ENCODE results near the gene LNPEP. TPM values are rescaled to one million over a fixed set of nuclear protein-coding genes. Genes with fewer than 3 reads are reported as not detected.

The LNPEP gene
- polyA plus RNA-seq (2013, experiment 1 of 4), result 7.2 TPM
- polyA plus RNA-seq (2013, experiment 2 of 4), result 7.2 TPM
- polyA plus RNA-seq (2013, experiment 3 of 4), result 5.3 TPM
- 6.2 TPM for polyA plus RNA-seq (2013, experiment 4 of 4)

DNA sequence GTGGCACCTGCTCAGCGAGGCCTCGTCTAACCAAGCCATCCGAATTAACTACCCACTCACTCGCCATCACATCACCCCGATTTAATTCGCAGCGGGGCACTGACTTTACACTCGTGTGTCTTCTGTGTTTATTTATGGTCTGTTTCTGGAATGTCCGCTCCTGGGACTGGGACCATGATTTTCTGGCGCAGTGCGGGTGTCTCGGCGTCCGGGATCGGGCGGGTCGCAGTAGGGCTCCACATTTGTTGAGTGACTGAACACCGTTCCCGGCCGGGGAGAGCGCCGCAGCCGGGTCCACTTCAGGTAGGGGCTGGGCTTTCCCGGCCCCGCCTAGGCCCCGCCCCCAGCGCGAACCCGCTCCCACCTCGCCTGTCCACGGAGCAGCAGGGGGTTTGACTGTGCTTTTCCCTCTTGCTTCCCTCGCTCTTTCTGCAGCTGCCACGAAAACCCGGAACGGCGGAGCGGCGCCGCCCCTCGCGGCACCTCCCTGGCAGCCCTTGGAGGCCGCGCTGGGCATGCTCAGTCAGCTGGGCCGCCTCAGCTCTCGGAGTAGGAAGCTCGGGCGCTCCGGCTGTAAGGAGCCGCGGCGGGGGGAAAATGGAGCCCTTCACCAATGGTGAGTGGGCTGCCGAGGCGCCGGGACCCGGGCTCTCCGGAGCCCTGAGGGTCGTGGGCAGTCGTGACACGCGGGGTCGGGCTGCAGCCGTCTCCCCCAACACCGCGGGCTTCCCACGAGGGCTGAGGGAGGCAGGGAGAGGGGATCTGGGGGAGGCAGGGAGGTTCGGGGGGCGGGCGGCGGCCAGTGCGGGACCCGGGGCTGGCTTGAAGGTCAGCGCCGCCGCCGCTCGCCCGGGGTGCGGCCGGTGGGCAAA, at the start of gene LNPEP:
Gene LNPEP (plus strand): TSS at position 522 of the 872 bp plus-strand sequence. CDS start 76 bp downstream, at position 598.
- Histone ChIP-seq H3K4me3 (ENCODE audit: insufficient read depth, low read depth, low read length) (peak within 1 kb of the TSS; percentile 53), H3K36me3 (ENCODE audit: control insufficient read depth, insufficient read depth, low read length) (no peaks in the 10 kb centered on the region), H3K4me1 (ENCODE audit: control insufficient read depth, insufficient read depth, low read length) (peaks cover 14% of the 10 kb centered on the region), H3K27ac (ENCODE audit: insufficient read depth, low read depth, low read length, poor library complexity, severe bottlenecking) (peak within 1 kb of the TSS; percentile 90), H3K27me3 (ENCODE audit: control insufficient read depth, insufficient read depth, low read length, poor library complexity, severe bottlenecking) (peaks cover 24% of the 10 kb centered on the region), H3K9me3 (ENCODE audit: control insufficient read depth, low read length) (no peaks in the 10 kb centered on the region)
- 0% methylated on average over 79 of the region's 79 CpGs for WGBS, 2 experiments

DNA sequence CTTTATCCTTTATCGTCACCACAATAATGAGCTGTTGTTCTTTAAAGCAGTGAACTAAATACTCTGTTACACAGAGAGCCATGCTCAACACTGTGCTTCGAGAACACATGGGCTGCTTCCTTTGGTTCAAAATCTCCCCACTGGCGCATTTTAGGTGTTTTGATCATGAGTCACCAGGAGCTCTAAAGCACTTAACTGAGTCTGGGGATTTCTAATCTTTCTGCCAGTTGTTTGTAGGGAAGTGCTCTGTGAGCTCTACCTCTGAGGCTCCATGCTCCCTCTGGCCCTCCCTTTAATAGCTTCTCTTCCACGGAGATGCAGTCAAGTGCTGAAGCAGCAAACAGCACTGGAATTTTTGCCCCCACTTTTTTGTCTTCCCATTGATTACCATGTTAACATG, 42.5 kb upstream of the LNPEP start:
- Histone ChIP-seq H3K27me3 (ENCODE audit: control insufficient read depth, insufficient read depth, low read length, poor library complexity, severe bottlenecking) (no peaks in the 10 kb centered on the region), H3K36me3 (ENCODE audit: control insufficient read depth, insufficient read depth, low read length) (no peaks in the 10 kb centered on the region), H3K4me1 (ENCODE audit: control insufficient read depth, insufficient read depth, low read length) (peaks cover 5% of the 10 kb centered on the region), H3K27ac (ENCODE audit: insufficient read depth, low read depth, low read length, poor library complexity, severe bottlenecking) (no peak overlapping the region), H3K4me3 (ENCODE audit: insufficient read depth, low read depth, low read length) (no peak overlapping the region), H3K9me3 (ENCODE audit: control insufficient read depth, low read length) (no peaks in the 10 kb centered on the region)
- WGBS, 2 experiments, result 74 to 77% methylated on average over 4 of the region's 4 CpGs

DNA sequence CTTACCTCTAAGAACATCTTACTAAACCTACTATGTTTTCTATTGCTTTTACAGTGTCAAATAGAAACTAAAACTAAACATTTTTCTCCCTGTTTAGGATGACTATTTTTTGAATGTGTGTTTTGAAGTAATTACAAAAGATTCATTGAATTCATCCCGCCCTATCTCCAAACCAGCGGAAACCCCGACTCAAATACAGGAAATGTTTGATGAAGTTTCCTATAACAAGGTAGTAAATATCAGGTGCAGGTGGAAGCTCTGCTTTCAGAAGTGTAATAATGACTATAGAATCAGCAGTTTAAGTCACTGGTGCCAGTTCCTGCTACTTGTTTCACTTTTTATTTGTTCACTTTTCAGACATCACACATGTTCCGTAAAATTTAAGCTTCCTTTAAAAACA, 39.6 kb upstream of the LNPEP start:
- Histone ChIP-seq H3K4me1 (ENCODE audit: control insufficient read depth, insufficient read depth, low read length) (peaks cover 5% of the 10 kb centered on the region), H3K36me3 (ENCODE audit: control insufficient read depth, insufficient read depth, low read length) (no peaks in the 10 kb centered on the region), H3K27ac (ENCODE audit: insufficient read depth, low read depth, low read length, poor library complexity, severe bottlenecking) (no peak overlapping the region), H3K9me3 (ENCODE audit: control insufficient read depth, low read length) (no peaks in the 10 kb centered on the region), H3K4me3 (ENCODE audit: insufficient read depth, low read depth, low read length) (no peak overlapping the region), H3K27me3 (ENCODE audit: control insufficient read depth, insufficient read depth, low read length, poor library complexity, severe bottlenecking) (no peaks in the 10 kb centered on the region)
- WGBS, 2 experiments, result 96 to 97% methylated on average over 4 of the region's 4 CpGs

DNA sequence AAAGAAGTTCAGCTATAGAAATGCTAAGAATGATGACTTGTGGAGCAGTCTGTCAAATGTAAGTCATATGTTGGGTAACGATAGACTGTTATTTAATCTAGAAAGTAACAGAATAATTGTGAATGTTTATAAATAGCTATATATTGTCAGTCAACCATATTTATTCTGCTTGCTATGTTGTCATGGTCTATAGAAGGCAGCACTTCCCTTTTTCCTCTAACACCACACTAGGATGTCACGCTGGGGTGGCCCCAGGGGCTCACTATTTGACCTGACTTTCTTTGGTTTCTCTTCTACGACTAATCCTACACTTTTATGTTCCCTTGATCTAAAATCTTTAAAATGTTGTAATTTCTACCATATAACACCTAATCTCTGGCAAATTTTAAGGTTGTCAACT, 39.1 kb upstream of the LNPEP start:
- H3K9me3 ChIP-seq (ENCODE audit: control insufficient read depth, low read length), result no peaks in the 10 kb centered on the region
- no peak overlapping the region for H3K4me3 ChIP-seq (ENCODE audit: insufficient read depth, low read depth, low read length)
- H3K4me1 ChIP-seq (ENCODE audit: control insufficient read depth, insufficient read depth, low read length), result peaks cover 5% of the 10 kb centered on the region
- no peak overlapping the region for H3K27ac ChIP-seq (ENCODE audit: insufficient read depth, low read depth, low read length, poor library complexity, severe bottlenecking)
- H3K27me3 ChIP-seq (ENCODE audit: control insufficient read depth, insufficient read depth, low read length, poor library complexity, severe bottlenecking), result no peaks in the 10 kb centered on the region
- no peaks in the 10 kb centered on the region for H3K36me3 ChIP-seq (ENCODE audit: control insufficient read depth, insufficient read depth, low read length)
- WGBS, 2 experiments, result 45 to 52% methylated on average over 3 of the region's 3 CpGs

DNA sequence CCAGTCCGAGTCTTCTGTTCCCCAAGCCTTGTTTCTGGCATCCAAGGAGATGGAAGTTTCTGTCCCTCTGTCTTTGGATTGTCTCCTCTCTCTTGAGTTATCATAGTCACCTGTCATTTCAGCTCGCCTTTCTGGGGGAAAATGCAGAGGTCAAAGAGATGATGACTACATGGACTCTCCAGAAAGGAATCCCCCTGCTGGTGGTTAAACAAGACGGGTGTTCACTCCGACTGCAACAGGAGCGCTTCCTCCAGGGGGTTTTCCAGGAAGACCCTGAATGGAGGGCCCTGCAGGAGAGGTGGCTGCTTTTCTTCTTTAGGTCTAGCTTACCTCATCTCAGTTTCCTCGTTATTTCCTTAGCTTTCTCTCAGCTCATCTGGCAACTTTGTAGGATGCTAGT, 34.5 kb upstream of the LNPEP start:
- no peaks in the 10 kb centered on the region for H3K27me3 ChIP-seq (ENCODE audit: control insufficient read depth, insufficient read depth, low read length, poor library complexity, severe bottlenecking)
- no peaks in the 10 kb centered on the region for H3K9me3 ChIP-seq (ENCODE audit: control insufficient read depth, low read length)
- no peak overlapping the region for H3K27ac ChIP-seq (ENCODE audit: insufficient read depth, low read depth, low read length, poor library complexity, severe bottlenecking)
- WGBS, 2 experiments, result 84 to 86% methylated on average over 6 of the region's 6 CpGs
- no peaks in the 10 kb centered on the region for H3K36me3 ChIP-seq (ENCODE audit: control insufficient read depth, insufficient read depth, low read length)
- no peak overlapping the region for H3K4me3 ChIP-seq (ENCODE audit: insufficient read depth, low read depth, low read length)
- H3K4me1 ChIP-seq (ENCODE audit: control insufficient read depth, insufficient read depth, low read length), result peaks cover 5% of the 10 kb centered on the region

DNA sequence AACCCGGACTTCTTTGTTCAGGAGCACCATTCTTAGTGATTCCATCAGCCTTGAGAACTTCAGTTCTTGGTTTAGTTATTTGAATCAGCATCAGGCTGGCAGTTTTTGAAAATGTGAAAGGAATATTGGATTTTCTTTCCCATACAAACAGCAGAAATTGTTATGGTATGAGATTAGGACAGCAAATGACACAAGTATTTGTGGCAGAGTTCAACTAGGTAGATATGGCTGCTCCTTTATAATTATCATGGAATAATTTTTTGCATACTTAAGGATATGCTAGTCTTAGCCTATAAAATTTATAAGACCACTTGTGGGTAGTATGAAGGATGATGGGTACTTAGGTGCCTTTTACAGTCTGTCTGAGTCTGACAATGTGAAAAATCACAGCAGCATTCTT, 34.0 kb upstream of the LNPEP start:
- no peaks in the 10 kb centered on the region for H3K36me3 ChIP-seq (ENCODE audit: control insufficient read depth, insufficient read depth, low read length)

DNA sequence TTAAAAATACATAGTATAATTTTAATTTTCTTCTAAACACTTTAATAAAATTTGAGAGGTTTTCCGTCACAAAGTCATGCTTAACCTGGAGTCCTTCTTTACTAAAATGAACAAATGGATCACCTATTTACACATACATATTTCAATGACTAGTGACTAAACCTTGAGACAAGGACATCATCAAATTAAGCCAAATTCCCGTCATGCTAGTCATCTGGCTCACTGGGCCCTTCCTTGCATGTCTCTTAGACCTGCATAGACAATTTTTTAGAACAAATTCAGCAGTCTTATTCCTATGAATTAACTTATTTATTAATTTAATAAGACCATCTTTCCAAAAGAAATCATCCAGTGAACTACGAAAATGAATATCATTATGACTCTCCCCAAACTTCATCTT, 33.0 kb upstream of the LNPEP start:
- Histone ChIP-seq H3K4me3 (ENCODE audit: insufficient read depth, low read depth, low read length) (no peak overlapping the region), H3K36me3 (ENCODE audit: control insufficient read depth, insufficient read depth, low read length) (no peaks in the 10 kb centered on the region), H3K27ac (ENCODE audit: insufficient read depth, low read depth, low read length, poor library complexity, severe bottlenecking) (no peak overlapping the region), H3K27me3 (ENCODE audit: control insufficient read depth, insufficient read depth, low read length, poor library complexity, severe bottlenecking) (no peaks in the 10 kb centered on the region), H3K4me1 (ENCODE audit: control insufficient read depth, insufficient read depth, low read length) (no peaks in the 10 kb centered on the region), H3K9me3 (ENCODE audit: control insufficient read depth, low read length) (no peaks in the 10 kb centered on the region)
- 83 to 94% methylated on average over 2 to 3 of the region's 3 CpGs for WGBS, 2 experiments

More for the DNA sequence above, 34.0 kb upstream of the LNPEP start:
- H3K9me3 ChIP-seq (ENCODE audit: control insufficient read depth, low read length), result no peaks in the 10 kb centered on the region
- H3K27me3 ChIP-seq (ENCODE audit: control insufficient read depth, insufficient read depth, low read length, poor library complexity, severe bottlenecking), result no peaks in the 10 kb centered on the region
- no peak overlapping the region for H3K27ac ChIP-seq (ENCODE audit: insufficient read depth, low read depth, low read length, poor library complexity, severe bottlenecking)
- no peak overlapping the region for H3K4me3 ChIP-seq (ENCODE audit: insufficient read depth, low read depth, low read length)
- 94 to 97% methylated on average over 1 of the region's 1 CpG for WGBS, 2 experiments
- peaks cover 4% of the 10 kb centered on the region for H3K4me1 ChIP-seq (ENCODE audit: control insufficient read depth, insufficient read depth, low read length)

DNA sequence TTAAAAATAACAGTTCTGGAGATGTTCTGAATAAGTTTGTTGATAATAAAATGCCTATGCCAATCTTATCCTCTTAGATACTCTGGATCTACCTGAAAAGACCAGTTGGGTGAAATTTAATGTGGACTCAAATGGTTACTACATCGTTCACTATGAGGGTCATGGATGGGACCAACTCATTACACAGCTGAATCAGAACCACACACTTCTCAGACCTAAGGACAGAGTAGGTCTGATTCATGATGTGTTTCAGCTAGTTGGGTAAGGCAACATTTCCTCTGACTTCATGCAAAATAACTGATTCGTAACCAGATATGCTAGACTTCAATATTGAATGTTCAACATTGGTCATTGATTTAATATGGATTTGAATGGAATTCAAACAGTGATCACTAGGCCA, 32.6 kb upstream of the LNPEP start:
- H3K4me1 ChIP-seq (ENCODE audit: control insufficient read depth, insufficient read depth, low read length), result no peaks in the 10 kb centered on the region
- H3K9me3 ChIP-seq (ENCODE audit: control insufficient read depth, low read length), result no peaks in the 10 kb centered on the region
- no peak overlapping the region for H3K27ac ChIP-seq (ENCODE audit: insufficient read depth, low read depth, low read length, poor library complexity, severe bottlenecking)
- no peaks in the 10 kb centered on the region for H3K36me3 ChIP-seq (ENCODE audit: control insufficient read depth, insufficient read depth, low read length)
- no peak overlapping the region for H3K4me3 ChIP-seq (ENCODE audit: insufficient read depth, low read depth, low read length)
- H3K27me3 ChIP-seq (ENCODE audit: control insufficient read depth, insufficient read depth, low read length, poor library complexity, severe bottlenecking), result no peaks in the 10 kb centered on the region
- 94 to 100% methylated on average over 1 to 2 of the region's 2 CpGs for WGBS, 2 experiments

DNA sequence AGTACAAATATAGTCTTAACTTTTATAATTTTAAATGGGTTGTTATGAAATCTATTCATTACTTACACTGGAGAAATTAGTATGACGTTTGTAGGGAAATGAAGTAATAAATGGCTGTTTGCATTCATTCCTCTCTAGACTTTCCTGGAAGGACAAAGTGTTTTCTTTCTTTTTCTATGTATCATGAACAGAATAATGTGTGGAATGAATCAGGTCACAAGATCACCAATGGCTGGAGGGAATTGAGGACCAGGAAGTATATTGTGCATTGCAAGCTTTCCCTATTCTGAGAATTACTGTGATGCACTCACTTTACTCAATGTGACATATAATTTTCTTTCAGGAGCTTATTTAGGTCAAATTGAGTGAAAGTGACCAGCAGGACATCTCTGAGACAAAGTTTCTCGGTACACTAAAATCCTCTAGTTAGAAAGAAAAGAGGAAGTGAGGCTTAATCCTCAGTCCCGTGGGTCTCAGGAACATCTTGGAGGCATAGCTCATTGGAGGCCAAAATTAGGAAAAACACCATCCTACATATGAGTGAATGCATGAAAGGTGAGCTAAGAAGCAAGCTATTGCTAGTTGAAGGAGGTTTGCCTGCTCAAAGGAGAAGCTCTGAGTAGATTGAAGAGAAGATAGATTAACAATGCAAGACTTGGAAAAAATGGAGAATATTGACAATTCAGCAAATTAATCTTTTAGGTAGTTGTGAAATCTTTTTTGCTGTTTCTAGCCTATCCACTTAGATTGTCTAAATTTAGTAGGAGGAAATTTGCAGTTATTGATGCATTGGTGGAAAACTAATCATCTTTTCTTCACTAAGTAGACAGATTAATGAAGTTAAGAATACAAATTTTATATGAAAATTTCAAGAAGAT, 31.6 kb upstream of the LNPEP start:
- WGBS, 2 experiments, result 86 to 92% methylated on average over 3 of the region's 3 CpGs
- Histone ChIP-seq H3K36me3 (ENCODE audit: control insufficient read depth, insufficient read depth, low read length) (no peaks in the 10 kb centered on the region), H3K27ac (ENCODE audit: insufficient read depth, low read depth, low read length, poor library complexity, severe bottlenecking) (no peak overlapping the region), H3K27me3 (ENCODE audit: control insufficient read depth, insufficient read depth, low read length, poor library complexity, severe bottlenecking) (no peaks in the 10 kb centered on the region), H3K9me3 (ENCODE audit: control insufficient read depth, low read length) (no peaks in the 10 kb centered on the region), H3K4me3 (ENCODE audit: insufficient read depth, low read depth, low read length) (no peak overlapping the region), H3K4me1 (ENCODE audit: control insufficient read depth, insufficient read depth, low read length) (no peaks in the 10 kb centered on the region)

DNA sequence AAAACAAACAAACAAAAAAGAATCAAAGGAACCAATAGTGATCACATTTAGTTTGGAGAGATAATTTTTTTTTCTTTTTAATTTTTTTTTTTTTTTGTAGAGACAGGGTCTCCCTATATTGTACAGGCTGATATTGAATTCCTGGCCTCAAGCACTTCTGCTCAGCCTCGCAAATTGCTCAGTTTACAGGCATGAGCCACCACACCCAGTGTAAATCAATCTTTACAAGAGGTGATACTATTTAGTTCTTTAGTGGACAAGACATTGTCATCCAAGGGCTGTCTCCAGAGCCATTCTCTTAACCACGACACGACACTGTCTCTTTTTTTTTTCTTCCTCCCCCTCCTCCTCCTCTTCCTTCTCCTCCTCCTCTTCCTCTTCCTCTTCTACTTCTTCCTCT, 30.0 kb upstream of the LNPEP start:
- WGBS, 2 experiments, result 90 to 94% methylated on average over 3 of the region's 3 CpGs
- Histone ChIP-seq H3K27me3 (ENCODE audit: control insufficient read depth, insufficient read depth, low read length, poor library complexity, severe bottlenecking) (no peaks in the 10 kb centered on the region), H3K4me3 (ENCODE audit: insufficient read depth, low read depth, low read length) (no peak overlapping the region), H3K9me3 (ENCODE audit: control insufficient read depth, low read length) (no peaks in the 10 kb centered on the region), H3K36me3 (ENCODE audit: control insufficient read depth, insufficient read depth, low read length) (no peaks in the 10 kb centered on the region), H3K4me1 (ENCODE audit: control insufficient read depth, insufficient read depth, low read length) (no peaks in the 10 kb centered on the region), H3K27ac (ENCODE audit: insufficient read depth, low read depth, low read length, poor library complexity, severe bottlenecking) (no peak overlapping the region)
